Measurements from ENCODE around the gene PPP3CA.

DNA sequence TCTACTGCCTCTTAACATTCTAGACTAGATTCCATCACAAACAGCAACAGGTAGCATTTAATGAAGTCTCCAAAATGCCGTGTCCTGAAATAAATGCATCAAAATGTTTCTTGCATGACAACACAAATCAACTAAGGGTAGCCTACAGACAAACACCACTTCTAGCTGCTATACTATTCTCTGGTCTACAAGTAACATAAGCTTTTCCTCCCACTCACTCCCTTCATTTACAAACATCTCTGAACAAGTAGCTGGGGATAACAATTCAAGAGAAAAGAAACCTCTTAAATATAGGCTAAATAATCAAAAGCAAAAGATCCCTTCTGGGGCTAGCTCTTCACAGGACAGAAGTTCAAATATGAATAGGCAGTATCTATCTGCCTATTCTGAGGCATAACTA, 20.8 kb downstream of the PPP3CA start:
- no peak for TF ChIP-seq EZH2 (IDR thresholded peaks at IDR 0.05; ENCODE audit: insufficient read depth, poor library complexity, severe bottlenecking)
- no peak for TF ChIP-seq EZH2phosphoT487 (IDR thresholded peaks at IDR 0.05; ENCODE audit: insufficient read depth, low read depth)
